22Rv1 (cell line): ENCODE measurements around the gene RB1.

Experiments used
- ZFX ChIP-seq: fragments of 450-650 bp; IDR thresholded peaks from 2 replicates; pipeline ENCODE4 v1.6.1; 2017; ENCODE audit warnings: antibody characterized with exemption, borderline replicate concordance
- TF ChIP-seq, protein P1 (sequence below): fragments of 450-650 bp; IDR thresholded peaks from 2 replicates; pipeline ENCODE4 v1.5.1; 2017; ENCODE audit warnings: mild to moderate bottlenecking

DNA sequence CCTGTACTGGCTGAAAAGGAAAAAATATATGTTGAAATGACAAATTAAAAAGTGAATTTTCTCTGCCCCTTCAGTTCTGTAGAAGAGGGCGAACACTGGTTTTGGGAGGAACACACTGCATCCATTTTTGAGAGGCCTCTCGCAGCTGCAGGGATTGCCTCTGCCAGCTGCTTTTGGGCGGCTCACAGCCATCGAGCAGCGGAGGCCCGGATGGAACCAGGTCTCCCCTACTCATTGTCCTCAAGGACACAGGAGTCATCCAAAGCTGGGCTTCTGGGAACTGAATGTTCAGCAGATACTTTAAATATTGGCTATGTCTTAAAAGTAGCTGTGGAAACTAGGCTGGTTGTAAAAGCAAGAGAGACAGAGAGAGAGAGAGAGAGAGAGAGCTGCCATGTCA lies 212.2 kb downstream of the RB1 start:
- TF ChIP-seq, protein P1, sequence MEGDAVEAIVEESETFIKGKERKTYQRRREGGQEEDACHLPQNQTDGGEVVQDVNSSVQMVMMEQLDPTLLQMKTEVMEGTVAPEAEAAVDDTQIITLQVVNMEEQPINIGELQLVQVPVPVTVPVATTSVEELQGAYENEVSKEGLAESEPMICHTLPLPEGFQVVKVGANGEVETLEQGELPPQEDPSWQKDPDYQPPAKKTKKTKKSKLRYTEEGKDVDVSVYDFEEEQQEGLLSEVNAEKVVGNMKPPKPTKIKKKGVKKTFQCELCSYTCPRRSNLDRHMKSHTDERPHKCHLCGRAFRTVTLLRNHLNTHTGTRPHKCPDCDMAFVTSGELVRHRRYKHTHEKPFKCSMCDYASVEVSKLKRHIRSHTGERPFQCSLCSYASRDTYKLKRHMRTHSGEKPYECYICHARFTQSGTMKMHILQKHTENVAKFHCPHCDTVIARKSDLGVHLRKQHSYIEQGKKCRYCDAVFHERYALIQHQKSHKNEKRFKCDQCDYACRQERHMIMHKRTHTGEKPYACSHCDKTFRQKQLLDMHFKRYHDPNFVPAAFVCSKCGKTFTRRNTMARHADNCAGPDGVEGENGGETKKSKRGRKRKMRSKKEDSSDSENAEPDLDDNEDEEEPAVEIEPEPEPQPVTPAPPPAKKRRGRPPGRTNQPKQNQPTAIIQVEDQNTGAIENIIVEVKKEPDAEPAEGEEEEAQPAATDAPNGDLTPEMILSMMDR, result no peak
- no peak for TF ChIP-seq ZFX
